HG02678 (cell line): ENCODE data around the gene DHX38.
A peak's percentile ranks its signal among the peaks of the same experiment; 100 is the strongest.

Source experiments
- ATAC-seq: cut with Tn5 transposase; IDR thresholded peaks from one replicate; pipeline ENCODE4 v1.9.1; 2021; ENCODE audit warnings: mild to moderate bottlenecking, moderate library complexity; ENCODE audit not compliant: unreplicated experiment

DHX38 gene

GRCh38 chr16:72083778-72084404 is 9.8 kb upstream of the DHX38 start:
- ATAC-seq: no peak

- no peak for ATAC-seq
Observed at GRCh38 chr16:72084445-72084844, 9.2 kb upstream of the DHX38 start.

DNA sequence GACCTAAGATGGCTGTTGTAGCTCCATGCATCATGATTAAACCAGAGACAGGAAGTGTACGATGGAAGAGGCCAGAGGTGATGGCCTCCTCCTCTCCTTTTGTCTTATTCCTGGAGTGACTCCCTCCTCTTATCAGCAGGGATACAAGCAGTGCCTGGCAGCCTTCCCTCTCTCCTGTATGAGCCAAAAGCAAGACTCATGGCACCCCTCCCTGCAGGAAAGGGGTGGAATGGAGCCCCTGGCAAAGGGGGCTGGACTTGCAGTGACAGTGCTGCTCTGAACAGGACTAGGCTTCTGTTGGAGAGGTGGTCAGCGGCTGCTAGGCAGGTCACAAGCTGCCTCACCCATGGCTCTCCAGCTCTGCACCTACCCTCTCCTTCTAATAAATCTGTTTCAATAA is 8.6 kb upstream of the DHX38 start:
- no peak for ATAC-seq

GRCh38 chr16:72091217-72091616 is 2.4 kb upstream of the DHX38 start:
- no peak for ATAC-seq

DNA sequence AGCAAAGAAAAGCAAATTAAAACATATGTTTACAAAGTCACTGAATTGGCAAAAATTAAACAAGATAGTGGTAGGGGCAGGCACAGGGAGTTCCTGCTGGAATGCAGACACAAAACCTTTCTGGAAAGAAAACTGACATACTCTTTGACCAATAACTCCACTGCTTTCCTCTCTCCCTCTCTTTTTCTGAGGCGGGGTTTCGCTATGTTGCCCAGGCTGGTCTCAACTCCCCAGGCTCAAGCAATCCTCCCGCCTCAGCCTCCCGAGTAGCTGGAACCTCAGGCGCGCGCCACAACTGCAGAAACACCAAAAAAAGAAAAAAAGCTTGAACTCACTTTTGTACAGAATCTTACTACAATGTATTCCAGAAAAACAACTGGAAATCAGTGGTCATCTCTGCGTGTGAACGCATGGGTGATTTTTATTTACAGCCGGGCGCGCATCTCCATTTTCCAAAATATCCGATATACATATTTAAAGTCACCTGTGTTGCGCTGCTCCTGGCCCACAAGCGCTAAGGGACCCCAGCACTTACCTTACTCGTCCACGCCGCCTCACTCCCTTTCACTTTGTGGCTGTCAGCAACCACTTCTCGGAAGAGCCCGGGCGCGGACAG is 707 bp upstream of the DHX38 start:
- ATAC-seq: no peak

DNA sequence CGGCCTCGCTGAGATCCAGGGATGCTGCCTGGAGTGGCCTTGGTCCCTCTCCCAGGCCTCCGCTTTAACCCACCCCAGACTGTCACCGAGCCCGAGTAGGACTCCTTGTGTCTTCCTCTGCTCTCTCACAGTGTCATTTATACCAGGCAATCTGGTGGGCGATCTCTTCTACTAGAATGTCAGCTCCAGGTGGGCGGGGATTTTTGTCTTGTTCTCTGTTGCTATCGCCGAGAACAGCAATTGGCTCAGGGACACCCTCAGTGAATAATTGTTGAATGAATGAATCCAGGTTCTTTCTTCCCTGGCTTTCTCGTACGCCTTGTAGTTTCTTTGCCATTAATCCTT is 591 bp downstream of the DHX38 start:
- ATAC-seq: no peak

DNA sequence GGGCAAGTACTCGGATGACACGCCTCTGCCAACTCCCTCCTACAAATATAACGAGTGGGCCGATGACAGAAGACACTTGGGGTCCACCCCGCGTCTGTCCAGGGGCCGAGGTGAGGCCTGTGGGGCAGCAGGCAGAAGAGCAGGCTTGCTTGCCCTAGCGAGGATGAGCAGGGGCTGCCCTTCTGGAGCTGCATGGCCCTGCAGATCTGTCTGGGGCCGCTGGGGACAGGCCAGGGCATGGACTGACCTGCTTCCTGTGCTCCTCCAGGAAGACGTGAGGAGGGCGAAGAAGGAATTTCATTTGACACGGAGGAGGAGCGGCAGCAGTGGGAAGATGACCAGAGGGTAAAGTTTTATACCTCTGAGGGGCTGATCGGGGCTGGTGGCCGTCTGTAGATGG is 5.3 kb downstream of the DHX38 start:
- no peak for ATAC-seq

GRCh38 chr16:72099377-72099818 is 5.8 kb downstream of the DHX38 start:
- ATAC-seq: peak; percentile 88

DNA sequence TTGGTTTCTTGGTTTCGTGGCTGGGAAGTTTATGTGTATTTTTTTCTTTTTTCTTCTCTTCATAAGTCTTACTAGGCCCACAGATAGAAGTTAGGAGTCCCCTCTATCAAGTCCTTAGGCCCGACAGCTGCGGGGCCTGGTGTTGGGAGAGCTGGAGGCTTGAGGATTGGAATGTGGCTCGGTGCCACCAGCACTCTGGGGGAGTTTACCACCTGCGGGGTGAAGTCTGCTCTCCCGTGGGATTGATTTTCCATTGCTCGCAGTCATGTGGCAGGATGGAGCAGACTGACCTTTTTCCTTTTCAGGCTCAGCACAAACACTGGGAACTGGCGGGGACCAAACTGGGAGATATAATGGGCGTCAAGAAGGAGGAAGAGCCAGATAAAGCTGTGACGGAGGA is 7.5 kb downstream of the DHX38 start:
- no peak for ATAC-seq

- ATAC-seq: no peak
Observed at GRCh38 chr16:72104905-72105304, 11.3 kb downstream of the DHX38 start.

DNA sequence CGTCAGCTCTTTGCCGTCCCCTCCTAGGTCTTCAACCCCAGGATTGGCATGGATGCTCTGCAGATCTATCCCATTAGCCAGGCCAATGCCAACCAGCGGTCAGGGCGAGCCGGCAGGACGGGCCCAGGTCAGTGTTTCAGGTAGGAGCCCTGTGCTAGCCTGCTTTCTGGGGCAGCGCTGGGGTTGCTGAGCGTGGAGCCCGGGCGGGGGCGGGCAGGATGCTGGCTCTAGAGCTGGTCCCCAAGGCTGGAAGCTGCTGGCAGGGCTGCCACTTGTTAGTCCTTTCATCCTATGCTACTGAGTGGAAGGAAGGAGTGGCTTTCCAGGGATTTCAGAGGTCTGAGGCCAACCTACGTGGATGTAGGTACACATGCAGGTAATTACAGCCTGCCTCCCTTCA is 12.3 kb downstream of the DHX38 start:
- no peak for ATAC-seq

- no peak for ATAC-seq
Observed at GRCh38 chr16:72107371-72107770, 13.7 kb downstream of the DHX38 start.

- no peak for ATAC-seq
Observed at GRCh38 chr16:72108353-72109102, 14.9 kb downstream of the DHX38 start.

DNA sequence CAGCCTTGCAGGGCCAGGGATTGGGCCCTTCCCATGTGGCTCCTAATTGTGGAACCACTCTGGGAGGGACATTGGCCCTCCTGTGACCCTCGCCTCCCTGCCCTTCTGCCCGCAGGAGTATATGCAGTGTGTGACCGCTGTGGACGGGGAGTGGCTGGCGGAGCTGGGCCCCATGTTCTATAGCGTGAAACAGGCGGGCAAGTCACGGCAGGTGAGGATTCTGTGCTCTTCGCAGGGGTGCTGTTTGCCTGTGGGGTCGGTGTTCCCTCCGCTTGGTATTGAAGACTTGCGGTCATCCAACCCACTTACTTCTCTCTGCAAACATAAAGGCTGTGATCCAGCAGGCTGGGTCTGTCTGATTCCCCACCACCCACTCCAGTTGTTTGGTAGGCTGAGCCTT is 15.7 kb downstream of the DHX38 start:
- no peak for ATAC-seq

GRCh38 chr16:72109966-72110530 is 16.4 kb downstream of the DHX38 start:
- ATAC-seq: no peak

DNA sequence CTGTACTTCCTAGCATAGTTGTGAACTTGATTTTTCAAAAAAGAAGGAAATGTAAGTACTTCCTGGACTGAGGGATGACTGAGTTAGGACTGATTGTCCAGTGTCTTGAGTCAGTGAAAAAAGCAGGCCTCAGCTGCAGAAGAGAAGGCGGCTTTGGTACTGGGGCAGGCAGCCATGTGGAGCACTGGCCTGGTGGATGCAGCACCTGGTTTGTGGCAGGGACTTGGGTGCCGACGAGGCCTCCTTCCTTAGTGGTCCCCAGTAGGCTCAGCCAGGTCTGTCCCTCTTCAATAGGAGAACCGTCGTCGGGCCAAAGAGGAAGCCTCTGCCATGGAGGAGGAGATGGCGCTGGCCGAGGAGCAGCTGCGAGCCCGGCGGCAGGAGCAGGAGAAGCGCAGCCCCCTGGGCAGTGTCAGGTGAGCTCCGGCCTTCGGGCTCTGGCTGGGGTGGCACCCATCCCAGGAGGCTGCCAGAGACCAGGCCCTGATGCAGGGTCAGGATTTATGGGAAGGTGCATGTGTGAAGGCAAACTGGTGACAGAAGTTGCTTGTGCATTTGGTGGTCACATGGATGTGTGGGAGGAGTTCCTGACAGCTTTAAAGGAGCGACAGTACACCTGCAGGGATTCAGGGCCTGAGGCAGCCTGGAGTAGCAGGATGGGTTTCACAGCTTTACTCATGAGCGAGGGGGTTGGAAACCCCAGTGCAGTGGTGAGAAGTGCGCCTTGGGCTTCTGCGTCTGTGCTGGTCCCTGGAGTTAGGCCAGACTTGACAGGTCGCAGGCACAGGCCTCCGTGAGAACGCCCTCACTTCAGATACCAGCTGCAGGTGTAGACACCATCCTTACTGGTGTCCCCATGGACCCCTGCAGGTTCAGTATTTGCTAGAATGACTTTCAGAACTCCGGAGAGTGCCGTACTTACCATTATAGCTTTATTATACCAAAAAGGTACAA is 17.3 kb downstream of the DHX38 start:
- ATAC-seq: no peak

DNA sequence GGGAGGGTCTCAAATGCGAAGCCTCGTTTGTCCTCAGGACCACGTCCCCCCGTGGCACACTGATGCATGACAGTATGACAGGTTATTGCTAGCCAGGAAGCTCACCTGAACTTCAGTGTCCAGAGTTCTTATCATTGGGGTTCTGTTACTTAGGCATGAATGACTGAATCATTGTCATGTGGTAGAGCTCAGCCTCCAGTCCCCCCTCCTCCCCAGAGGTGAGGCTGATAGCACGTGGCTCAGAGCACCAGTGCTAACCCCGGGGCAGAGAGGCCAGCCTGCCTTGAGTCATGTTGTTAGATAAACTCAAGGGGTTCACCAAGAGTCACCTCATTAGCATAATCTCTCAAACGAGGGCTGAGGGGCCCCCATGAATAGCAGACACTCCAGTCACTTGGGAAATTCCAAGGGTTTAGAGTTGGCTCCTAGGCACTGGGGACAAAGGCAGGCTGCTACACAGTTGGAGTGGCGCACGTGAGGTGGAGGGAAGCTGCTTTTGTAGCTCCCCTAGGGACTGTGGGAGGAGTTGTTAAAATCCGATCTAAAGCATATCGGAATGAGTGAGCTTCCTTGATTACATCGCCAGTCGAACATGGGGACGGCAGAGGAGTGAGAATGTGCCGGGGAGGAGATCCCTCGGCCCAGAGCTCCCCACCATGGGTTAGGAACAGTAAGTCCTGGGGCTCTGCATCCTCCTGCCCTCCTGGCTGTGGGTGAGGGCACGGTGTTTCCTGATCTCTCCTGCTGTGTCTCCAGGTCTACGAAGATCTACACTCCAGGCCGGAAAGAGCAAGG is 18.2 kb downstream of the DHX38 start:
- no peak for ATAC-seq

DNA sequence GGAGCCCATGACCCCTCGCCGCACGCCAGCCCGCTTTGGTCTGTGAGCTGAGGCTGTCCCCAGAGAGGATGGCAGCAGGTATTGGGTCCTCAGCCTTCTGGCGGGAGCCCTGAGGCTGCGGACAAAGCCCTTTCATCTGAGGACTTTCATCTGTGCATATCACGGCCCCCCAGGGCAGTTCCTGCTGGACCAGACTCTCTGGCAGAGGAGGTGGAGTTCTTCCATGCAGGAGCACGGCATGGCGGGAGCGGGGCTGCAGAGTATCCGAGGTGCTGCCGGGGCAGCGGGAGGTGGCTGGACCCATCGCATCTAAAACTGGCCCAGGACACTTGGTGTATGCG is 18.8 kb downstream of the DHX38 start:
- ATAC-seq: no peak

DNA sequence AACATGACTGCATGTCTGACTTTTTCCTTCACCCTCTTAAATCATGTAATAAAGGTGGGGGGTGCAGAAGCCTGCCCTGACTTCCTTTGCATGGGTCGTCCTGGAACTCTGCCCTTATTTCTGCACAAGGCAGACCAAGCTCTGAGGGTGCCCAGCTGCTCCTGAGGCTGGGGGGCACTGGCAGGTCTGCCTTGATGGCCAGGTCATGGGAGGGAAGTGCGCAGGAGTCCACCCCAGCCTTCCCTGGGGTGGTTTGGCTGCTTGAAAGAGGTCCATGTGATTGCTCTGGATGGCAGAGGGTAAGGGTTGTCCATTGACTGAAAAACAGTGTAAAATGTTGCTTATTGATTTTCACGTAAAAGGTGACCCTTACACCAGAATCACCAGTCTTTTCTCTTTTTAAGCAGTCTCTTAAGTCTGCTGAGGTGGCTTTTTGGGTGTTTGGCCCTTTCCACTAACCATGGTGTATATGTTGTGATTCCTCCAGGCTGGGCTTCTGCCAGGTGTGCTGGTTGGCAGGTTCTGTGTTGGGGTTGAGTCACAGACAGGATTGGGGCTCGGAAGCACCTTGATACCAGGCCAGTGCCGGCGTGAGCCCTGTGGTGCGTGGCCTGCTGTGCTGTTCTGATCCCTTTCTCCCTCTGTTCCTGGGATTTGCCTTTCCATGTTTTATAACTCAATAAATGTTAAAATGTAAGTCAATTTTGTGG is 19.4 kb downstream of the DHX38 start:
- ATAC-seq: no peak

DNA sequence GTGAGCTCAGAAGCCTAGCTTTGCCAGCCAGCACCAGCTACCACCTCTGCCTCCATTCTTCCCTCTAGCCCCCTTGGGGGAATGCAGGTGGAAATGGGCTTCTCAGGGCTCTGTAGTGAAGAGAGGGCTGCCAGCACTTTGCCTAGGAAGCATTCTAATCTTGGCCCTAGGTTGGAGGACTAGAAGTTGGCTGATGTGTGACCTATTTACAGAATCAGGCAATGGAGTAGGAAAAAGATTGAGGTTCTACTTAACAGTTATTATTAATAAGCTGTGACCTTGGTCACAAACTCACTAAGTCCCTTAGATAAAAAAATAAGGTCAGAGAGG is 19.9 kb downstream of the DHX38 start:
- ATAC-seq: no peak
